Stimulated activated CD4-positive, alpha-beta T cell treated with anti-CD3 and anti-CD28 coated beads, Interleukin-4, amount 100 ng/mL, for 24 hours (primary cell): ENCODE results near the gene MFSD12.

Experiments
- DNase-seq: peaks from one replicate; pipeline ENCODE4 v3.0.0-alpha.2; 2020

The MFSD12 gene

GRCh38 chr19:3555653-3556422, 1.5 kb downstream of the MFSD12 start:
- no peak for DNase-seq

DNA sequence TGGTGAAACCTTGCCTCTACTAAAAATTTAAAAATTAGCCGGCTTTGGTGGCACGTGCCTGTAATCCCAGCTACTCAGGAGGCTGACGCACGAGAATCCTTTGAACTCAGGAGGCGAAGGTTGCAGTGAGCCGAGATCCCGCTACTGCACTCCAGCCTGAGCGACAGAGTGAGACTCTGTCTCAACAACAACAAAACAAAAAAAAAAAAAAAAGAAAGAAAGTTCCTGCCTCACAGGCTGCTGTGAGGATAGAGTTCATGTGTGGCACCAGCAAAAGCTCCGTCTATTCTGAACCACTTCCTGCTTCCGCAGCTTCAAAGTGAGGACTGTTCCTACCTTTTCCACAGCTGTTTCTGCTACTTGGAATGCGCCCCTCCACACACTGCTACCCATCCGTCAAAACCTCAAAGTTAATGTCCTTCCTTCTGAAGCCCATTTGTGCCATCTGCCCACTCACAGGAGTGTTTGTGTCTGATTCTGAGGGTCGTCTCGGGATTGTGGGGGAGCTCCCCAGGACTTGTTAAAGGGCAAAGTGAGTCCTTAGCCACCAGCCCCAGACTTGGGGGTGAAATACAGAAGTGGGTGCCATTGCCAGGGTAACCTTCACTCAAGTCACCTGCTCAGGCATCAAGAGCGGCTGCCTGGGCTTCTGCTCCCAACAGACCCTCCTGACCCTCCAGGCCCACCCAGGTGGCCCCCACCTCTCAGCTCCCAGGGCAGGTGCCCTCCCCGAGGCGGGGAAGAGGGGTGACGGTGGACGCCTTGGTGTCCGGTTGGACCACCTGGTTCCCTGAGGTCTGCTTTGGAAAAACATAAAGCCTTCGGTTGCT, 2.9 kb downstream of the MFSD12 start:
- peak; percentile 39 for DNase-seq

- no peak for DNase-seq
Measured at GRCh38 chr19:3551792-3552095, 5.6 kb downstream of the MFSD12 start.

- no peak for DNase-seq
Measured at GRCh38 chr19:3550947-3551791, 6.2 kb downstream of the MFSD12 start.

GRCh38 chr19:3549816-3550215, 7.6 kb downstream of the MFSD12 start:
- no peak for DNase-seq

- DNase-seq = no peak
Measured at GRCh38 chr19:3548606-3549005, 8.8 kb downstream of the MFSD12 start.

GRCh38 chr19:3547767-3548282, 9.6 kb downstream of the MFSD12 start:
- DNase-seq = no peak

DNA sequence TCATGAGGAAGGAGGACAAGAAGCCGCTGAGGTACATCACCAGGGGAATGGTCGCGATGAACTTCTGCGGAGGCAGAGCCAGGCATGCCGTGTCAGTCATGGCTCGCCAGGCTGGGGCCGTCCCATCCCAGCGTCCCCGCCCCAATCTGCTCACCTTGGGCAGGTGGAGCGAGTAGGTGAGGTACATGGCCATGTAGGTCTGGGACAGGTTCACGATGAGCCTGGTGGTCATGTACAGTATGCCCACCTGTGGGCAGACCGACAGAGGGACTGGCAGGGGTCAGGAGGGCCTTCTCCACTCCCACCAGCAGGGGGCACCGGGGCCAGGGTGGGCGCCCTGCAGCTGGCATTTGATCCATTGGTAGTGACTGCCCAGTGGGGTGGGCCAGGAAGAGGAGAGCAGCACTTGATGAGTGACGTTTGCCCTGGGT, 10.1 kb downstream of the MFSD12 start:
- peak; percentile 39 for DNase-seq

DNA sequence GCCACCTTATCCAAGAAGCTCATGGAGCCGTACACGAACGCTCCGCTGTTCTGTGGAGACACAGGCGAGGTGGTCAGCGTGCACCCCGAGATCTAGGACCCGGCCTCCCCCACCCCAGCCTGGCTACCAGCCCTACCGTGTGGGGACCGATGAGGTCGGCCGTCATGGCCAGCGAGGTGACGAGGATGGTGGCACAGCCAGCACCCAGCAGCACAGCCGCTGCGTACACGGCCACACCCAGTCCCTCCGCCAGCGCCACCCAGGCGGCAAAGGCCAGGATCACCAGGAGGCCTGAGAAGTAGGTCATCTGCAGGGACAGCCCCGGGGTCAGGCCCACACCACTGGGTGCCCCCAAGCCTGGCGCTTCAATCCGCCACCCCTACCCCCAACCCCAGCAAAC, 11.3 kb downstream of the MFSD12 start:
- no peak for DNase-seq

- DNase-seq = no peak
Measured at GRCh38 chr19:3545669-3546034, 11.7 kb downstream of the MFSD12 start.

DNA sequence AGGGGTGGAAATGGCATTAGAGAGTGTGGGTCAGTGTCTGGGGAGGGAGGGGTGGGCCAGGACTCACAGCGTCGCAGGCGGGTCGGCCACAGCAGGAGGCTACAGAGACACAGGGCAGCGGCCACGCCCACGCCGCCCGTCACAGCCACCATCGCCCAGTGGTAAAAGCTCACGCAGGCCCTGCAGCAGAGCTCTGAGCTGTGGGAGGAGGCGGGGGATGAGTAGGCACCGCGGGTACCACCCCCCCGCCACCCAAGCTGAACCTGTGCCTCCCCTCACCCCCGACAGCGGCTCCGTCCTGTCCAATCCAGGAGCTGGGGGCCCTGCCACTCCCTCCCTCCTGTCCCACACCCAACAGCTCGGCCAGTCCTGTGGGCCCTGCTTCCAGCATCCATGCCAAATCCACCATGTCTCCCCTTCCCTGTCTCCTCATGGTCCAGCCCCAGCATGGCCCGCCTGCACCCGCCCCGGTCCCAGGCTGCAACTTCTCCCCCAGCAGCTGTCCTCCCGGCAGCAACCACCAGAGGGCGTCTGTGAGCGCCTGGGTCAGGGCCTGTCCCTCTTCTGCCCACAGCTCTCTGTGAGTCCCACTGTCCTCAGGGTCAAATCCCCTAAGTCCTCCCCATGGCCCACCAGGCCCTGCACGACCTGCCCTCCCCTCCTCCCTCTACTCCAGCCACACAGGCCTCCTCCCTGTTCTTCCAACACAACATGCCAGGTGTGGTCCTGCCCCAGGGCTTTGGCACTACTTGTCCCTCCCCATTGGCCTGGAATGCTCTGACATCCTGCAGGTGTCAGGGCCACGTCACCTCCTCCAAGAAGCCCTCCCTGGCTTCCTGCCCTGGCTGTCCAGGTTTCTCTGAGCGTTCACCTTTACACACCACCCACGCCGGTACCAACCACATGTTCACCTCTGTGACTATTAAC, 12.4 kb downstream of the MFSD12 start:
- peak; percentile 83 for DNase-seq

GRCh38 chr19:3544058-3544376, 13.4 kb downstream of the MFSD12 start:
- DNase-seq = no peak

DNA sequence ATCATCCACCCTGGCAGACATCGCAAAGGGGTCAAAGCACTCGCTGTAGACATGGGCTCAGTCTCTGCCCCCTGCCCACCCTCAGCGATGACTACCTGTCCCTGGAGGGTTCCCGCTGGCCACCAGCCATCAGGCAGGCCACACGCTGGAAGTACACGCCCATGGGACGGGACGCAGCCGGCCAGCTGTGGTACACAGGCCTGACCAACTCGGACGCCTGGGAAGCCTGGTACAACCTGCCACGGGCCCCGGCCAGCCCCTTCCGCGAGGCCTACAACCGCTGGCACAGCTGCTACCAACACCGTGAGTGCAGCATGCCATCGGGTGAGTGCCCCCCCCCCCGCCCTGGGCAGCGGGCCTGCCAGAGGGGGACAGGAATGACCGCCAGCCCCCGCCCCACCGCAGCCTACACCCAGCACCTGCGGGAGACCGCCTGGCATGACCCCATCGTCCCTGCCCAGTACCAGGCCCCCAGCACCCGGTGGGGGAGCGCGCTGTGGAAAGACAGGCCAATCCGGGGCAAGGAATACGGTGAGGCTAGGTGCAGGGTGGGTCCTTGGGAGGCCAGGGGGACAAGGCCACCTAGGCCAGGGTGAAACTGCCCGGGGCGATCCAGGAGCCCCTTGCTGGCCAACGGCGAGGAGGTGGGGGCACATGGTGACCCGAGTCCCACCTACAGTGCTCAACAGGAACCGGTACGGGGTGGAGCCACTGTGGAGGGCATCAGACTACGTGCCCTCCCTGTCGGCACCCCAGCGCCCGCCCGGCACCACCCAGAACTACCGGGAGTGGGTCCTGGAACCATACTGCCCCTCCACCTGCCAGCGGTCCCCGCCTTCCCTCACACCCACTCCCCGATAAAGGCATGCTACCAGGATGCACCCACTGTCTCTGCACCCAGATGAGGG, 14.0 kb downstream of the MFSD12 start:
- no peak for DNase-seq

- DNase-seq = no peak
Measured at GRCh38 chr19:3539756-3540118, 17.6 kb downstream of the MFSD12 start.

- no peak for DNase-seq
Measured at GRCh38 chr19:3538965-3539755, 18.2 kb downstream of the MFSD12 start, which contains the start of gene TEKTIP1. Gene TEKTIP1, plus strand, starts transcription at chr19:3539174. Its CDS starts 4 bp downstream, at chr19:3539178.

GRCh38 chr19:3538258-3538929, 19.0 kb downstream of the MFSD12 start:
- DNase-seq = no peak

DNA sequence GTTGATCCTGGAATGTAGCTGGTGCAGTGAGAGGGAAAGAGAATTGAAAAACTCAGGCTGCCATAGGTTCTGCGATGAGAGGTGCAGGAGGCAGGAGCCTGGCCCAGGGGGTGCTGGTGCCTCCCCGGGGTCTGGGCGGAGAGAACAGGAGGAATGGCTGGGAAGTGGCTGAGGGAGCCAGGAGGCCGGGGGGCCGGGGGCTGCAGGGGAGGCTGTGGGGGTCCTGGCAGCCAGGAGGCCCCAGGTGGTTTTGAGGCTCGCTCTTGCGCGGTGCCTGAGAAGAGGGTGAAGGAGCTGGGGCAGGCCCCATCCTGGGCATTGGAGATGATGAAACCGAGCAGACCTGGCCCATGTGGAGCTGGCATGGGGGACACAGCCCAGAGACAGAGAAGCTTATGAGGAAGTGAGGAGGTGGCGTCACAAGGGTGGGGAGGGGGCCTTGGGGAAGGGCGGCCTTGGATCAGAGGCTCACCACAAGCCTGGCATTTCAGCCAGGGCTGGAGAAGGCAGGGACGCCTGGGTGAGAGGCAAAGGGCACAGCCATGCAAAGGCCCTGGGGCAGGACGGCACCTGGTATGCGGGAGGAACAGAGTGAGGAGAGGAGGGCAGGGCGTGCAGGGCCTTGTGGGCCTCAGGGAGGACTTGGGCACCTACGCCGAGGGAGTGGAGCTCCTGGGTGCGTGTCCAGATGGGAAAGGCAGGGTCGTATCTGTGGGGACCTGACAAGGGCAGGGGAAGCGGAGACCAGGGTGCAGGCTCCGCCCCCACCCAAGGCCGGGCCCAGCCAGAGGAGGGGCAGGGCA, 19.7 kb downstream of the MFSD12 start:
- no peak for DNase-seq

DNA sequence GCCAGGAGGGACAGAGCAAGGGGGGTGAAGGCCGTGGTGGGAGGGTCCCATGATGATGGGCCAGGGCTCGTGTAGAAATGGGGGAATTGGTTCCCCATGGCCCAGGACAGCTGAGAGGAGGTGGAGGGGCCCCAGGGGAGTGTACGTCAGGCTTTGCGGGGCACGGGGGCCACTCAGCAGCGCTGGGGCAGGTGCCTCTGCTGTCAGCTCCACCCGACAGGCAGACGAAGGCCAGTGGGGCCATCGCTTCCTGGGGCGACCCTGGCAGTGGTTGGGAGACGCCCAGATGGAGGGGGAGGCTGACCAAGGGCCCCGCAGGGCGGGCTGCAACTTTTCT, 20.3 kb downstream of the MFSD12 start:
- DNase-seq = no peak
